T-helper 2 cell treated with Interferon-gamma antibody and Interleukin-4, amounts not matched to agents 100 ng/mL and 5 ng/mL, for 36 hours (primary cell): ENCODE measurements around the gene TRERF1. TPM values are rescaled to one million over a fixed set of nuclear protein-coding genes. Genes with fewer than 3 reads are reported as not detected.
"Not testable (repeated sequence)": the region's sequence is repeated elsewhere in the genome, so short reads cannot be mapped to it uniquely, and the experiment has no call there.

ENCODE experiments used
- intact Hi-C: fragments of 100-400 bp; cut with micrococcal nuclease; formaldehyde crosslinking; loops from one replicate; pipeline ENCODE4 v1.15.1; 2023
- total RNA-seq: library from RNA; stranded (reverse); gene quantifications from 2 replicates; pipeline ENCODE4 v1.2.3, GENCODE V29; 2022

The TRERF1 gene
- total RNA-seq, 1 donor from 2014 or later = 19.7 TPM

DNA sequence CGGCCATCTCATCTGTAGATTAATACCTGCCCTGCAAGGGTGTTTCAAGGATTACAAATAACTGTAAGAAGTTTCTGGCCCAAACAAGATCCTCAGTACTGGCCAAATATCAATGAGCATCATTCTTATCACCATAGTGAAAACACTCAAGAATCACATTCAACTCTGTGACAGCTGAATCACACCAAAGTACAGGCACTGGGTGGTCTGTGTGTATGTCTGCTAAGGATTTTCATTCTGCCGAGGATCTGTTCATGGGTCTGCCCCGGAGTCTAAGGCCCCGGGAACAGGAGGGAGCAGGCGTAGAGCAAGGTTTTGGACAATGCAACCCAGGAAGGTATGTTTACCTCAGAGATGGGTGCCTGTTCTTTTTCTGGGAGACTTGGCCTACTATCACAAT lies 110.5 kb downstream of the TRERF1 start:
- intact Hi-C loops = no loop called here

- intact Hi-C loops = loop anchor here (1.0 kb wide), 1 partner anchor 28 kb away; no protein-coding TSS in a partner anchor
These were observed 111.2 kb downstream of the TRERF1 start for GRCh38 chr6:42340511-42340910.

- intact Hi-C loops = loop anchor here (1.0 kb wide), 1 partner anchor 28 kb away; no protein-coding TSS in a partner anchor
These were observed 111.7 kb downstream of the TRERF1 start for GRCh38 chr6:42339991-42340401.

GRCh38 chr6:42338744-42339222 lies 112.9 kb downstream of the TRERF1 start:
- intact Hi-C loops = no loop called here

GRCh38 chr6:42337985-42338743 lies 113.6 kb downstream of the TRERF1 start:
- intact Hi-C loops = no loop called here

DNA sequence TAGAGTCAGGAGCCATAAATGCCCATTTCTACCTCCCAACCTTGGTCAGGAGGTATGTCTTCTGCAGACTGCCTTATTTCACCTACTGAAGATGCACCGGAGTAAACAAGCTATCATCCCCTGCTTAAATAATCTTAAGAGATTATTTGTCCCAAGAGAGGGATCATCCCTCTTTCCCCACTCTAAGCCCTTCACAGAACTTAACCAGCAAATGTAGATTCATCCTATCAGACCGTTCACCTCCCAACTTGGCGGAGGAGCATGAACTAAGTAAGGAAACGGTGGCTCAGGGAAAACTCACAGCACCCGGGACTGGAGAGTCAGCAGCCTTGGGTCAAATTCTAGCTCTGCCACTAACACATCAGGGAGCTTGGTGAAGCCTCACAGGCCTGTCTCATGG lies 115.3 kb downstream of the TRERF1 start:
- intact Hi-C loops = no loop called here

GRCh38 chr6:42335896-42336295 lies 115.8 kb downstream of the TRERF1 start:
- intact Hi-C loops = no loop called here

DNA sequence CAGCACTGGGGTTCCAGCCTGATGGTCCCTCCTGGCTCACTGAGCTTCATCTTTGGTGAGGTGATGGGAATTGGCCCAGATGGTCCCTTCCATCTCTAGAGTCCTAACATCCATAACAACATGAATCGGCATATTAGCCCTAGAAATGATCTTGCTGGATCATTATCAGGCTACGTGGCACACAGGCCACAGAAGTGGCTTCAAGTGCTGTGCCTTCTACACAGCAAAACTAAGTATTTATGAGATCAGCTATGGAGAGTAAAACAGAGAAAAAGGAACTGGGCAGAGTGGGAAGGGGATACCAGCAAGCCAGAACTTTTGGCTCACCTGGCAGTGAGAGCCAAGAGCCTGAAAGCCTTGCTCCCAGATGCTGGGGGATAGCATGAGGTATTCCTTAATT lies 116.9 kb downstream of the TRERF1 start:
- intact Hi-C loops = no loop called here

DNA sequence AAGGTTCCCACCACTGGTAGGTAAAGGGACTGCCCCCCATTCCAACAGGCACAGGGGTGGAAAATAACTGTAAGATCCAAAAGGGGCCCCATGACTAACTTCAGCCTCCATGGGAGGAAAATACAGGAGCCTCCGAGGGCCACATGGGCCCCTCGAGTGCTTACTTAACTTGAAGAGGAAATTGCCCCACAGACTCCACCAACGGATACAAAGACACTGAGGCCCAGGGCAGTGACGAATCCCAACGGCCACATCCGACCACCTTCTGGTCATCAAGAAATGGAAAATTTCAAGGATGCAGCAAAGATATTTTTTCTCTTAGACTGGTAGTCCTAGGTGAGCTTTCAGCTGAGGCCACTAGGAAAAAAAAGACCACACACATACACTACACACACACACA lies 118.1 kb downstream of the TRERF1 start:
- intact Hi-C loops = no loop called here

GRCh38 chr6:42332916-42333315 lies 118.8 kb downstream of the TRERF1 start:
- intact Hi-C loops = no loop called here

DNA sequence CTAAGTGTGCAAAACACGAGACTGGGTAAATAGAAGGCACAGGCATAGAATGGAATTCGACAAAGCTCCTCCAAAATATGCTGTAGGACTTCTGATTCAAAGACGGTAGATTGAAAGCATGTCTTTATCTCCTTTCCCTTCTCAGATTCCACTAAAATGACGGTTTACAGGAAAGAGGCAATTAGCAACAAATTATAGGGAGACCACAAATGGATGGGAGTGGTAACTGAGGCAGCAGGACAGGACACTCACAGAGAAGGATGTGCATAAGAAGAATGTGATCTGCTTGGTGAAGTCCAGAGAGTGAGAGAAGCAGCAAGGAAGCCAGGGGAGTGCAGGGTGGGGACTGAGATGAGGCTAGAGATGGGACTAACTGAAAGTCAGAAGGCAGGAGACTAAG lies 120.7 kb downstream of the TRERF1 start:
- intact Hi-C loops = no loop called here

- intact Hi-C loops = no loop called here
These were observed 125.5 kb downstream of the TRERF1 start for GRCh38 chr6:42326248-42326647.

DNA sequence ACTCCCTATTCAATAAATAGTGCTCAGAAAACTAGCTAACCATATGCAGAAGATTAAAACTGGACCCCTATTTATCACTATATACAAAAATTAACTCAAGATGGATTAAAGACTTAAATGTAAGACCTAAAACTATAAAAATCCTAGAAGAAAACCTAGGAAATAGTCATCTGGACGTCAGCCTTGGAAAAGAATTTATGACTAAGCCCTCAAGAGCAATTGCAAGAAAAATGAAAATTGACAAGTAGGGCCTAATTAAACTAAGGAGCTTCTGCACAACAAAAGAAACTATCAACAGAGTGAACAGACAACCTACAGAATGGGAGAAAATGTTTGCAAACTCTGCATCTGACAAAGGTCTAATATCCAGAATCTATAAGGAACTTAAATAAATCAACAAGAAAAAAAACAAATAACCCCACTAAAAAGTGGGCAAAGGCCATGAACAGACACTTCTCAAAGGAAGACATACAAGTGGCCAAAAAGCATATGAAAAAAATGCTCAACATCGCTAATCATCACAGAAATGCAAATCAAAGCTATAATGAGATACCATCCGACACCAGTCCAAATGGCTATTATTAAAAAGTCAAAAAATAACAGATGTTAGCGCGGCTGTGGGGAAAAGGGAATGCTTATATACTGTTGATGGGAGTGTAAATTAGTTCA lies 126.9 kb downstream of the TRERF1 start:
- intact Hi-C loops = not testable (repeated sequence)

DNA sequence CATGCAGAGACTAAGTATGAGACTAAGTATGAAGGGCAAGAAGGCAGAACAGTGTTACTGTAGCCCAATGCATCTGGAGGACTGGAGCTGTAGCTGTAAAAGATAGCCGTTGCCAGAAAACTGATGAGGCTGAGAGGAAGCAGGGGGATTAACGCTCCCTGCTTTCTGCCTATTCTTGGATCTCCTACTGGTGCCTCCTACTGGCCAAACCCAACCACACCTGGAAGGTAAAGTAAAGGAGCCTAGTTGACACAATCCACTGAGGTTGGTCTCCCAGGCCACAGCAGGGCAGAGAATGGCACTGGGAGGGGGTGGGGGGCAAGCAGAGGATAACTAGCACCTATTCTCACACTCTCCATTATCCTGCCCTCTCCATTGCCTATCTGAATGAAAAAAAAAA lies 129.1 kb downstream of the TRERF1 start:
- intact Hi-C loops = no loop called here

- intact Hi-C loops = no loop called here
These were observed 129.8 kb downstream of the TRERF1 start for GRCh38 chr6:42321976-42322375.

- intact Hi-C loops = no loop called here
These were observed 131.0 kb downstream of the TRERF1 start for GRCh38 chr6:42320762-42321161.

DNA sequence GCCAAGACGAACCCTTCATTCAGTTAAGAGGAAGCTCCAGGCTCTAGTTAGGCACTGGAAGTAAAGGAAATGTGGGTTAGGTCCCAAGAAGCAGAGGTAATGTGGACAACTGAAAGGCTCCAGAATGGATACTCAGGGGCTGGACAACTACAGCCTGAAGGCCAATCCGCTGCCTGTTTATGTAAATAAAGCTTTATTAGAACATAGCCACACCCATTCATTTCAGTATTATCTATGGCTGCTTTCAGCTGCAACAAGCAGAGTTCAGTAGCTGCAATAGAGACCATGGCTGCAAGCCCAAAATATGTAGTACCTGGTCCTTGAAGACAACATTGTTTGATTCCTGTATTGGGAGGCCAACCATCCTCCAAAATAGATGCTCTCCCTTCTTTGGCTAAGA lies 133.2 kb downstream of the TRERF1 start:
- intact Hi-C loops = no loop called here

DNA sequence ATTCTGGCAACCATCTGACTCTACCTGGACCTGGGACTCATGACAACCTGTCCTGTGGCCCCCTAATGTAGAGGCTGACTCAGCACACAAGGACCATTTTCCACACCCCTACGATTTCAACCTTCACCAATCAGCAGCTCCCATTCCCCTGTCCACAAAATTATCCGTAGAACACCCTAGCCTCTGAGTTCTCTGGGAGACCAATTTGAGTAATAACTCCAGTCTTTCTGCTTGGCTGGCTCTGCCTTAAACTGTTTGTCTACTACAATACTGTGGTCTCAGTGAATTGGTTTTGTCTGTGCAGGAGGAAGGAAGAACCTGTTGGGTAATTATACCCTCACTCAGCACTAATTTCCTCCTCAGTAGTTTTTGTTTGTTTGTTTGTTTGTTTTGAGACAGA lies 134.7 kb downstream of the TRERF1 start:
- intact Hi-C loops = no loop called here

GRCh38 chr6:42315991-42316970 lies 135.4 kb downstream of the TRERF1 start:
- intact Hi-C loops = no loop called here

DNA sequence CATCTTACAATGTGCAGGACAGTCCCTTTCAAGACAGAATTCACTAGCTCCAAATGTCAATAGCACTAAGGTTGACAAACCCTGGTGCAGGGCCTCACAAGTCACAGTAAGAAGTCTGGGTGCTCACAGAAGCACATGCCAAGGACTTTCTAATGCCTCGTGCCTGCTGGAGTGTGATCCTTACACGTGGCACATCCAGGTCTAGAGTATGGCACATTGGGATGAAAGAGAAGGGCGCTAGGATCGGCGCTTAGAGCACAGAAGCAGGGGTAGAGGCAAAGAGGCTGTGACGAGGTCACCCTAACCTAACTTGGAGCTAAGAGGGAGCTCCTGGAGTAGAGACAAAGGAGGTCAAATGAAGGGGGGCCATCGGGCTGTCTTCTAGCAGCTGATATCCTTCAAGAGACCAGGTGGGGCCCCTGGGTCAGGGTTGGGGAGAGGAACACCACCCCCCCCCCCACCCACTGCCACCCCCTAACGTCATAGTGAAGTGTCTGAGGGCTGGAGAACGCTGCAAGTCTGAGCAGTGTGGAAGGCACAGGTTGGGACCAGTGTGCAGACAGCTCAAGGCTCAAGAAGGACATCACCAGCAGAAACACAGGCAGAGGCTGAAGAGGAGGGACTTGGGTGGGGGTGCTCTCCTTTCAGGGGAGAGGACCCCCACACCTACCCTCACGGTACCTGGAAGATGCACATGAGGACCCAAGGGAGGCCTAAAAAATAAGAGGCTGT lies 136.3 kb downstream of the TRERF1 start:
- intact Hi-C loops = no loop called here
